Mesothelial cell of epicardium (in vitro differentiated cells): ENCODE measurements around the gene ZDHHC14. TPM values are rescaled to one million over a fixed set of nuclear protein-coding genes. Genes with fewer than 3 reads are reported as not detected.

Source experiments
- DNase-seq, 2 experiments: peaks; one replicate each; pipeline ENCODE4 v3.0.0; 2021; ENCODE audit warnings: low spot score in 2 of 2; ENCODE audit not compliant: unreplicated experiment in 2 of 2
- H3K27ac Mint-ChIP-seq: 2 replicates; pipeline ENCODE4 v1.8.0; 2021; ENCODE audit warnings: mixed read lengths
- H3K27me3 Mint-ChIP-seq: 2 replicates; pipeline ENCODE4 v1.8.0; 2021; ENCODE audit warnings: low read depth, mixed read lengths
- H3K36me3 Mint-ChIP-seq: 2 replicates; pipeline ENCODE4 v1.8.0; 2021; ENCODE audit warnings: mixed read lengths
- H3K4me1 Mint-ChIP-seq: 2 replicates; pipeline ENCODE4 v1.8.0; 2021; ENCODE audit warnings: mixed read lengths
- H3K4me3 Mint-ChIP-seq: 2 replicates; pipeline ENCODE4 v1.8.0; 2021; ENCODE audit warnings: mild to moderate bottlenecking, moderate library complexity, mixed read lengths
- H3K9me3 Mint-ChIP-seq: 2 replicates; pipeline ENCODE4 v1.8.0; 2021; ENCODE audit warnings: mixed read lengths
- total RNA-seq: library from RNA; stranded (reverse); gene quantifications from 3 replicates; pipeline ENCODE4 v1.2.1, GENCODE V29; 2021
- TF ChIP-seq, protein P1 (sequence below): fragments of 200-600 bp; sonication (generic); IDR thresholded peaks from one replicate; pipeline ENCODE4 v1.5.0; 2021; ENCODE audit warnings: antibody characterized with exemption; ENCODE audit not compliant: unreplicated experiment

The ZDHHC14 gene
- total RNA-seq, 1 donor from 2014 or later, result 11.3 TPM

DNA sequence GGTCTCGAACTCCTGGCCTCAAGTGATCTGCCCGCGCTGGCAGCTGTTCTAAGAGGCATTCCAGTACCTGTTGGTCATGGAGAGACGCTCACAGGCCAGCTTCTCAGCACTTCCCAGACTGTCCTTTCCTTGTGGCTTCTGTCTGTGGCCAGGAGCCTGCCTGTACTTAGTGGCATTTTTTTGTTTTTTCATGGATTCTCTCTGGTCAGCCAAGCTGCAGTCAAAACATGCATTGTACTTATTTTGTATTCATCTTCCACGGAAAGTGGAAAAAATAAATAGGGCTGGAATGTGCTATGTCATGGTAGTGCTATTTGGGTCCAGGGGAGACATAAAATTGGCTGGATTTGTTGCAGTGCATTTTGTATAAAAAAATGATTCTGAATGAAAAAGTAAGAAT lies 29.1 kb downstream of the ZDHHC14 start:
- no peak overlapping the region for H3K4me3 Mint-ChIP-seq
- peaks cover 3% of the 10 kb centered on the region for H3K9me3 Mint-ChIP-seq
- TF ChIP-seq, protein P1, sequence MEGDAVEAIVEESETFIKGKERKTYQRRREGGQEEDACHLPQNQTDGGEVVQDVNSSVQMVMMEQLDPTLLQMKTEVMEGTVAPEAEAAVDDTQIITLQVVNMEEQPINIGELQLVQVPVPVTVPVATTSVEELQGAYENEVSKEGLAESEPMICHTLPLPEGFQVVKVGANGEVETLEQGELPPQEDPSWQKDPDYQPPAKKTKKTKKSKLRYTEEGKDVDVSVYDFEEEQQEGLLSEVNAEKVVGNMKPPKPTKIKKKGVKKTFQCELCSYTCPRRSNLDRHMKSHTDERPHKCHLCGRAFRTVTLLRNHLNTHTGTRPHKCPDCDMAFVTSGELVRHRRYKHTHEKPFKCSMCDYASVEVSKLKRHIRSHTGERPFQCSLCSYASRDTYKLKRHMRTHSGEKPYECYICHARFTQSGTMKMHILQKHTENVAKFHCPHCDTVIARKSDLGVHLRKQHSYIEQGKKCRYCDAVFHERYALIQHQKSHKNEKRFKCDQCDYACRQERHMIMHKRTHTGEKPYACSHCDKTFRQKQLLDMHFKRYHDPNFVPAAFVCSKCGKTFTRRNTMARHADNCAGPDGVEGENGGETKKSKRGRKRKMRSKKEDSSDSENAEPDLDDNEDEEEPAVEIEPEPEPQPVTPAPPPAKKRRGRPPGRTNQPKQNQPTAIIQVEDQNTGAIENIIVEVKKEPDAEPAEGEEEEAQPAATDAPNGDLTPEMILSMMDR, result no peak
- DNase-seq, result no peak
- H3K36me3 Mint-ChIP-seq, result peaks cover 3% of the 10 kb centered on the region
- H3K27me3 Mint-ChIP-seq, result no peaks in the 10 kb centered on the region
- H3K27ac Mint-ChIP-seq, result no peak overlapping the region
- H3K4me1 Mint-ChIP-seq, result peaks cover 14% of the 10 kb centered on the region

DNA sequence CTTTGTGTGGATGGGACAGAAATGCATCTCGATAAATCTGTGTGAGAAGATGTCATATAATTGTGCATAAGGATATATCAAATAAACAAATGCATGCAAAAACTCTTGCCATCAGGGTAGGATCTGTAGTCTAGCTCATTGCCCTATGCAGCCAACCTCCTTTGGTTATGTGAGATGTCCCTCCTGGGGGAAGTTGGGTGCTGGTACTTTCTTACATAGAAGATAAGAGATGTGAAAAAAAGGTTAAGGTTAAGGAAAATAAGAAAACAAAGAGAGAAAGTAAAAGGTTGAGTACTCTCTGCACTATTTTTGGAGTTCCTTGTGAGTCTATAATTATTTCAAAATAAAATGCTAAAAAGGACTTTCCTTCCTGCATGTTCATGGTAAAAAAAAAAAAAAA lies 30.4 kb downstream of the ZDHHC14 start:
- no peaks in the 10 kb centered on the region for H3K27me3 Mint-ChIP-seq
- no peak overlapping the region for H3K27ac Mint-ChIP-seq
- DNase-seq, result no peak
- peaks cover 7% of the 10 kb centered on the region for H3K4me1 Mint-ChIP-seq
- no peak overlapping the region for H3K4me3 Mint-ChIP-seq
- TF ChIP-seq, protein P1, result no peak
- H3K9me3 Mint-ChIP-seq, result peaks cover 3% of the 10 kb centered on the region
- peaks cover 3% of the 10 kb centered on the region for H3K36me3 Mint-ChIP-seq

DNA sequence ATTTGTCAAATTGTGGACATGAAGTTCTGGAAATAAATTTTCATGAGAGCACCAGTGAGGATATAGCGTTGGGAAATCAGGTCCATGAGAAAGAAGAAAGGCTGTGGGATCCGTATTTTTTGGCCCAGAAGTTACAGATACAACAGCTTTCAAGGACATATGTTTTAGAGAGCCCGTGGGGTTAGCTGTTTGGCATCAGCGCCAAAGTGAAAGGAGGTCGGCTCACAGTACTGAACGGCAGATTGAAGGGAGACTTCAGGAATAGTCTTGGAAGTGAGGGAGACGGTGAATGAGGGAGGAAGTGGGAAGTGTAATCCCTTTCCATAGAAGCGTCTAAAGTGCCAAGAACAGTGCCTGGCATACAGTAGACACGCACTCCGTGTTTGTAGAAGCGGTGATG lies 31.8 kb downstream of the ZDHHC14 start:
- TF ChIP-seq, protein P1, result no peak
- Mint-ChIP-seq H3K4me1 (peaks cover 4% of the 10 kb centered on the region), H3K36me3 (peaks cover 3% of the 10 kb centered on the region), H3K4me3 (no peak overlapping the region), H3K27me3 (no peaks in the 10 kb centered on the region), H3K9me3 (peaks cover 3% of the 10 kb centered on the region), H3K27ac (no peak overlapping the region)
- no peak for DNase-seq

DNA sequence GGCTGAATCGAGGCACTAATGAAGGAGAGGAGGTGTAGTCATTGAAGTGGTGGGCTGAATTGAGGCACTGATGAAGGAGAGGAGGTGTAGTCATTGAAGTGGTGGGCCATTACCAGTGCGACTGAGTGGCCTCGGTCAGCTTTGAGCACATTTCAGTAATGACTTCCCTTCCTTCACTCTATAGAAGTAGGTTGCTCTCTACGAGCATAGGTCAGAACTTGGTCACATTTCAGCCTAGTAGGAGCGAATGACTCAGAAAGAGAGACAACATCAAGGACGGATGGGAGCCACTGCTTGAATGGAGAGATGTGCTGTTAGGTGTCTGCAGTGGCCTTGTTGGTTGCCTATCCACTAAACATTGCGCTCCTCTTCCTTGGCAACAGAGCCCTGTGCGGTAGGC lies 39.5 kb downstream of the ZDHHC14 start:
- H3K4me3 Mint-ChIP-seq, result no peak overlapping the region
- no peak overlapping the region for H3K27ac Mint-ChIP-seq
- TF ChIP-seq, protein P1, result no peak
- no peak for DNase-seq
- peaks cover 6% of the 10 kb centered on the region for H3K36me3 Mint-ChIP-seq
- peaks cover 12% of the 10 kb centered on the region for H3K9me3 Mint-ChIP-seq
- no peaks in the 10 kb centered on the region for H3K27me3 Mint-ChIP-seq
- peaks cover 17% of the 10 kb centered on the region for H3K4me1 Mint-ChIP-seq

DNA sequence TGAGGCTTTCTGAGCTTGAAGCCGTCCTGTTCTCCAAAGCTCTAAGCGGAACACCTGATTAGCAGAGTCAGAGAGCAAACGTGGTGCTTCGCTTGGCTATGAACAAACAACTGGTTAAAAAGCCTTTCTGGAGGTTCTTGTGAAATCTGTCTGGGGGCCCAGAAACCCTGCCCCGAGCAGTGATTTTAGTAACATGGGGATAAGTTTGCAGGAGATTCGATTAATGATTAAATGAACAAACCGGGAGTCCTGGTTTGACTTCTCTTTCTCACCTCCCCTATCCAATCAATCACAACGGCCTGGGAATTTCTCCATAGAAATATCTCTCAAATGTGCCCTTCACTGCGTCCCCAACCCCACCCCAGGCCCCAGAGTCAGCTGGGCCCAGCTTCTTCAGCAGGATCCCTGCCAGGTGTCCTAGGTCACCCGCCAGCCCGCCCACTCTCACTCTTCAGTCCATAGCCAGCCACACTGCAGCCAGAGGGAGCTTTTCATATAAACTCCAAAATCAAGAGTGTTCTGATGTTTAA lies 43.6 kb downstream of the ZDHHC14 start:
- H3K4me1 Mint-ChIP-seq, result peaks cover 39% of the 10 kb centered on the region
- H3K27me3 Mint-ChIP-seq, result peaks cover 15% of the 10 kb centered on the region
- H3K4me3 Mint-ChIP-seq, result no peak overlapping the region
- peaks cover under 1% of the 10 kb centered on the region for H3K36me3 Mint-ChIP-seq
- no peak overlapping the region for H3K27ac Mint-ChIP-seq
- no peak for DNase-seq
- H3K9me3 Mint-ChIP-seq, result peaks cover 4% of the 10 kb centered on the region
- TF ChIP-seq, protein P1, result no peak

DNA sequence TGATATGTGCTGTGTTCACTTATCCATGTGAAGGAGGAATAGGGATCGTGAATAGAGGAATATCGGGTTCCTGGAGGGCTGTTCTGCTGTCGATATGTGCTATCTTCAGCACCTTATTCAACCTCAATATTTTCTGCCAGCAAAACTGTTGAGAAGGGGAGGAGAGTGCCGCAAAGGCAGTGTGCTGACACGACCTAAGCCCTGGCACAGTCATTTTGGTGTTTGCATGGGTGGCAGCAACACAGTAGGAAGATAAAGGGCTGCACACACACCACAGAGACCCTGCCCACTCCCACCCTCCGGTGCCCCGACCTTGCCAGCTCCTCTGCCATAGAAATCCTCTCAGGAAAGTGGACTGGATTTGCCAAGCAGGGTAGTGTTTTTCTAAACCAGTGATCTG lies 47.0 kb downstream of the ZDHHC14 start:
- TF ChIP-seq, protein P1, result no peak
- Mint-ChIP-seq H3K4me3 (no peak overlapping the region), H3K36me3 (no peaks in the 10 kb centered on the region), H3K27me3 (peaks cover 18% of the 10 kb centered on the region), H3K27ac (no peak overlapping the region), H3K4me1 (peaks cover 54% of the 10 kb centered on the region), H3K9me3 (no peaks in the 10 kb centered on the region)
- no peak for DNase-seq
